ENCODE measurements around the gene KDM4C. TPM values are rescaled to one million over a fixed set of nuclear protein-coding genes. Genes with fewer than 3 reads are reported as not detected.
A peak's percentile ranks its signal among the peaks of the same experiment; 100 is the strongest.

Gene KDM4C
- total and polyA plus RNA-seq, 2 experiments from 2014 or later, result 14.3 to 20.6 TPM

- no peaks in the 10 kb centered on the region for H3K27me3 ChIP-seq (replicated peaks; ENCODE audit: insufficient read depth)
- H4K20me1 ChIP-seq (ENCODE audit: insufficient read depth), result no peaks in the 10 kb centered on the region
- no peaks in the 10 kb centered on the region for H3K9me3 ChIP-seq (ENCODE audit: low read depth)
- no peak overlapping the region for H2AFZ ChIP-seq
- H3K9ac ChIP-seq, result no peak overlapping the region
- no peaks in the 10 kb centered on the region for H3F3A ChIP-seq (ENCODE audit: insufficient read depth)
- H3K36me3 ChIP-seq (ENCODE audit: low read depth), result no peaks in the 10 kb centered on the region
- H3K4me1 ChIP-seq (ENCODE audit: insufficient read depth), result peaks cover 10% of the 10 kb centered on the region
- no peak overlapping the region for H3K4me2 ChIP-seq (ENCODE audit: unreplicated experiment)
- 0 out of 2 replicates have a peak, but pooled peaks cover 14% of the 10 kb centered on the region for H3K79me2 ChIP-seq (ENCODE audit: insufficient read depth)
- H3K9me2 ChIP-seq (ENCODE audit: insufficient read depth), result no peaks in the 10 kb centered on the region
- no peak for DNase-seq
- H3K27ac ChIP-seq, result no peak overlapping the region
- no peak for TF ChIP-seq EZH2 (IDR thresholded peaks at IDR 0.05; ENCODE audit: insufficient read depth, poor library complexity, severe bottlenecking)
- TF ChIP-seq EZH2phosphoT487 (IDR thresholded peaks at IDR 0.05; ENCODE audit: insufficient read depth, low read depth), result no peak
- no peak overlapping the region for H3K4me3 ChIP-seq
- in situ Hi-C loops (cut with MboI), result loop anchor here (10.0 to 25.0 kb wide), 2 partner anchors 128 to 620 kb away; no protein-coding TSS in a partner anchor
These were observed 159.4 kb downstream of the KDM4C start for GRCh38 chr9:6917162-6917561.

DNA sequence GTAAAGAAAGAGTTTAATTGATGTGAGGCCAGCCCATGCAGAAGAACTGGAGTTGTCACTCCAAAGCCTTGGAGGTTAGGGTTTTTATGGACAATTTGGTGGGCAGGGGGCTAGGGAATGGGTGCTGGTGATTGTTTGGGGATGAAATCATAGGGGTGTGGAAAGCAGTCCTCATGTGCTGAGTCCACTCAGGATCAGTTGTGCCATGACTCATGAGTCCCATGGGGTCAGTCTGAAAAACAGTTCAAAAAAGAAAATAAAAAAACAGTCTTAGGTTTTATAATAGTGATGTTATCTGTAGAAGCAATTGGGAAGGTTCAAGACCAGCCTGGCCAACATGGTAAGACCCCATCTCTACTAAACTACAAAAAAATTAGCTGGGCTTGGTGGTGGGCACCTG lies 162.3 kb downstream of the KDM4C start:
- in situ Hi-C loops (cut with MboI), result loop anchor here (25.0 kb wide), 1 partner anchor 617 kb away; no protein-coding TSS in a partner anchor
- H4K20me1 ChIP-seq (ENCODE audit: insufficient read depth), result no peaks in the 10 kb centered on the region
- H3F3A ChIP-seq (ENCODE audit: insufficient read depth), result no peaks in the 10 kb centered on the region

DNA sequence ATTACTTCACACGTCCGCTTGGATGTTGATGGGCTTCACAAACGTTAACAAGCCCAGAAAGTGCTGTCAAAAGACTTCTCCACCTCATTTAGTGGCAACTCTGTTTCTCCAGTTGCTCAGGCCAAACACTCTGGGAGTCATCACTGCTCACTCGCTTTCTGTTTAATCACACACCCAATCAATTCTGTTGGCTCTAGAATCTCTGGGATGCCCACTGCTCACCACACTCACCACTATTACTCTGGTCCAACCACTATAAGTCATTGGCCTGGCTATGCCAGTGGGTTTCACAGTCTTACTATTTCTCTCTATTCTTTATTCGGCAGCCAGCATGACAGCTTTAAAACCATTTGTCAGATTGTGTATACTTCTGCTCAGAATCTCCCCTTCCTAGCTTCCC lies 163.5 kb downstream of the KDM4C start:
- H3K27me3 ChIP-seq (replicated peaks; ENCODE audit: insufficient read depth), result no peaks in the 10 kb centered on the region
- in situ Hi-C loops (cut with MboI), result loop anchor here (25.0 kb wide), 1 partner anchor 616 kb away; no protein-coding TSS in a partner anchor
- H3K4me3 ChIP-seq, result no peak overlapping the region
- H3K79me2 ChIP-seq (ENCODE audit: insufficient read depth), result 0 out of 2 replicates have a peak, but pooled peaks cover 6% of the 10 kb centered on the region
- H3K27ac ChIP-seq, result no peak overlapping the region
- no peak overlapping the region for H3K9ac ChIP-seq
- no peaks in the 10 kb centered on the region for H3F3A ChIP-seq (ENCODE audit: insufficient read depth)
- 0 out of 2 replicates have a peak, but pooled peaks cover 3% of the 10 kb centered on the region for H3K4me1 ChIP-seq (ENCODE audit: insufficient read depth)
- TF ChIP-seq EZH2 (IDR thresholded peaks at IDR 0.05; ENCODE audit: insufficient read depth, poor library complexity, severe bottlenecking) (no peak), EZH2phosphoT487 (IDR thresholded peaks at IDR 0.05; ENCODE audit: insufficient read depth, low read depth) (no peak)
- H3K4me2 ChIP-seq (ENCODE audit: unreplicated experiment), result no peak overlapping the region
- H3K9me3 ChIP-seq (ENCODE audit: low read depth), result no peaks in the 10 kb centered on the region
- no peaks in the 10 kb centered on the region for H3K36me3 ChIP-seq (ENCODE audit: low read depth)
- no peaks in the 10 kb centered on the region for H3K9me2 ChIP-seq (ENCODE audit: insufficient read depth)
- H2AFZ ChIP-seq, result no peak overlapping the region
- WGBS, 2 experiments (ENCODE audit: low coverage in 1 of 2, low lambda C conversion rate in 2 of 2, missing lambda C conversion rate in 2 of 2), result 97 to 99% methylated on average over 5 of the region's 5 CpGs
- no peaks in the 10 kb centered on the region for H4K20me1 ChIP-seq (ENCODE audit: insufficient read depth)
- no peak for DNase-seq

More for the DNA sequence above, 162.3 kb downstream of the KDM4C start:
- H3K4me3 ChIP-seq, result no peak overlapping the region
- no peak overlapping the region for H3K27ac ChIP-seq
- no peaks in the 10 kb centered on the region for H3K9me2 ChIP-seq (ENCODE audit: insufficient read depth)
- TF ChIP-seq EZH2phosphoT487 (IDR thresholded peaks at IDR 0.05; ENCODE audit: insufficient read depth, low read depth) (no peak), EZH2 (IDR thresholded peaks at IDR 0.05; ENCODE audit: insufficient read depth, poor library complexity, severe bottlenecking) (no peak)
- H3K4me2 ChIP-seq (ENCODE audit: unreplicated experiment), result no peak overlapping the region
- peak; percentile 58 for DNase-seq
- H3K27me3 ChIP-seq (replicated peaks; ENCODE audit: insufficient read depth), result no peaks in the 10 kb centered on the region
- H3K4me1 ChIP-seq (ENCODE audit: insufficient read depth), result 0 out of 2 replicates have a peak, but pooled peaks cover 3% of the 10 kb centered on the region
- no peaks in the 10 kb centered on the region for H3K36me3 ChIP-seq (ENCODE audit: low read depth)
- no peak overlapping the region for H3K9ac ChIP-seq
- 0 out of 2 replicates have a peak, but pooled peaks cover 6% of the 10 kb centered on the region for H3K79me2 ChIP-seq (ENCODE audit: insufficient read depth)
- H2AFZ ChIP-seq, result no peak overlapping the region
- H3K9me3 ChIP-seq (ENCODE audit: low read depth), result no peaks in the 10 kb centered on the region

DNA sequence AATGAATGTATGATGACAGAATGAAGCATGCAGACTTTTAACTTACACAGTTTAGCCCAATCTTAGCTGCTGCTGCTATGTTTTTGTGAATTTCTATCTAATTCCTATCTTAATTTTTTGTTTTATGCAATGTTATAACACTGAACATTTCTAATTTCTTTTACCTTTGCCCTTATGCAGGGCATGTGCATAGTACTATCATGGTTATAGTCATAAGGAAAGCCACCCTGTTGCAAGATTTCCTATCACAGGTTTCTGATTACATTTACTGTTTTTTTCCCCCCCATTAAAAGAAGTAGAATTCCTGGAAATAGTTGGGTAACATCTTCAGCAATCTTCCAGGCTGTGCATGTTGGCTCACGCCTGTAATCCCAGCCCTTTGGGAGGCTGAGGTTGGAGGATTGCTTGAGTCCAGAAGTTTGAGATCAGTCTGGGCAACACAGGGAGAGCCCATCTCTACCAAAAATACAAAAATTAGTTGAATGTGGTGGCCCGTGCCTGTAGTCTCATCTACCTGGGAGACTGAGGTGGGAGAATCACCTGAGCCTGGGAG lies 164.4 kb downstream of the KDM4C start:
- DNase-seq, result no peak
- Histone ChIP-seq H3K9me2 (ENCODE audit: insufficient read depth) (no peaks in the 10 kb centered on the region), H3K27ac (no peak overlapping the region), H3F3A (ENCODE audit: insufficient read depth) (no peaks in the 10 kb centered on the region), H4K20me1 (ENCODE audit: insufficient read depth) (no peaks in the 10 kb centered on the region), H3K79me2 (ENCODE audit: insufficient read depth) (0 out of 2 replicates have a peak, but pooled peaks cover 6% of the 10 kb centered on the region), H3K9ac (no peak overlapping the region), H3K27me3 (replicated peaks; ENCODE audit: insufficient read depth) (no peaks in the 10 kb centered on the region), H3K9me3 (ENCODE audit: low read depth) (no peaks in the 10 kb centered on the region), H3K36me3 (ENCODE audit: low read depth) (no peaks in the 10 kb centered on the region), H3K4me2 (ENCODE audit: unreplicated experiment) (no peak overlapping the region), H2AFZ (no peak overlapping the region), H3K4me3 (no peak overlapping the region), H3K4me1 (ENCODE audit: insufficient read depth) (0 out of 2 replicates have a peak, but pooled peaks cover 3% of the 10 kb centered on the region)
- WGBS, 2 experiments (ENCODE audit: low coverage in 1 of 2, low lambda C conversion rate in 2 of 2, missing lambda C conversion rate in 2 of 2), result 97 to 100% methylated on average over 2 of the region's 2 CpGs
- in situ Hi-C loops (cut with MboI), result loop anchor here (25.0 kb wide), 1 partner anchor 615 kb away; no protein-coding TSS in a partner anchor
- TF ChIP-seq EZH2phosphoT487 (IDR thresholded peaks at IDR 0.05; ENCODE audit: insufficient read depth, low read depth), result no peak
- no peak for TF ChIP-seq EZH2 (IDR thresholded peaks at IDR 0.05; ENCODE audit: insufficient read depth, poor library complexity, severe bottlenecking)
